OCI-LY7 (cell line): Measurements from ENCODE around the gene GPR34. TPM values are rescaled to one million over a fixed set of nuclear protein-coding genes. Genes with fewer than 3 reads are reported as not detected.

Source experiments
- BruUV-seq: library from RNA; stranded (reverse); fragments of 400-500 nt; replicated peaks from 2 replicates; lab custom pipeline; 2021; lab: Mats Ljungman, UMichigan
- CTCF ChIA-PET: fragments of 300-600 bp; sonication (Branson Sonifier 250); formaldehyde crosslinking; loops from one replicate; lab custom pipeline; 2022; ENCODE audit warnings: antibody characterized with exemption; ENCODE audit not compliant: unreplicated experiment; lab: Charles Lee
- POLR2A ChIA-PET: fragments of 300-600 bp; sonication (Branson Sonifier 250); formaldehyde crosslinking; loops from one replicate; lab custom pipeline; 2022; ENCODE audit warnings: antibody characterized with exemption; lab: Charles Lee
- DNase-seq: peaks from one replicate; pipeline ENCODE4 v3.0.0-alpha.2; 2015; ENCODE audit warnings: low spot score
- H2AFZ ChIP-seq: fragments of 200-600 bp; sonication (generic), shearing (Covaris generic); 2 replicates; pipeline ENCODE4 v1.6.1; 2014; ENCODE audit warnings: mild to moderate bottlenecking, antibody characterized with exemption, low read length, moderate library complexity
- H3K27ac ChIP-seq: fragments of 200-600 bp; sonication (generic); 2 replicates; pipeline ENCODE4 v1.5.1; 2014; ENCODE audit warnings: mixed run types, low read depth, mild to moderate bottlenecking, moderate library complexity, low read length, inconsistent platforms; ENCODE audit not compliant: poor library complexity, severe bottlenecking
- H3K36me3 ChIP-seq: fragments of 200-600 bp; sonication (generic); 2 replicates; pipeline ENCODE4 v1.6.1; 2014; ENCODE audit warnings: mild to moderate bottlenecking, antibody characterized with exemption, low read length, moderate library complexity, mixed read lengths; ENCODE audit not compliant: insufficient read depth
- H3K4me1 ChIP-seq: fragments of 200-600 bp; sonication (generic); 2 replicates; pipeline ENCODE4 v1.5.1; 2014; ENCODE audit warnings: mild to moderate bottlenecking, low read length; ENCODE audit not compliant: insufficient read depth, poor library complexity, severe bottlenecking
- H3K4me2 ChIP-seq: fragments of 200-600 bp; sonication (generic); 2 replicates; pipeline ENCODE4 v1.6.1; 2014; ENCODE audit warnings: mild to moderate bottlenecking, low read length
- H3K4me3 ChIP-seq: fragments of 200-600 bp; sonication (generic); 2 replicates; pipeline ENCODE4 v1.5.1; 2014; ENCODE audit warnings: mild to moderate bottlenecking, low read depth, low read length; ENCODE audit not compliant: poor library complexity, severe bottlenecking
- H3K79me2 ChIP-seq: fragments of 200-600 bp; sonication (generic); 2 replicates; pipeline ENCODE4 v1.6.1; 2016; ENCODE audit warnings: low read depth, mild to moderate bottlenecking, low read length, moderate library complexity, mixed read lengths; ENCODE audit not compliant: insufficient read depth
- H3K9me2 ChIP-seq: fragments of 200-600 bp; sonication (generic); 2 replicates; pipeline ENCODE4 v1.6.1; 2016; ENCODE audit warnings: mild to moderate bottlenecking, low read length, mixed read lengths; ENCODE audit not compliant: insufficient read depth
- H3K9me3 ChIP-seq: fragments of 200-600 bp; sonication (generic); 2 replicates; pipeline ENCODE4 v1.6.1; 2014; ENCODE audit warnings: mild to moderate bottlenecking, mixed run types, low read length, mixed read lengths
- H4K20me1 ChIP-seq: fragments of 200-600 bp; sonication (generic); 2 replicates; pipeline ENCODE4 v1.6.1; 2014; ENCODE audit warnings: mild to moderate bottlenecking, antibody characterized with exemption, low read length, moderate library complexity, mixed read lengths; ENCODE audit not compliant: insufficient read depth
- CTCF ChIP-seq: fragments of 200-600 bp; sonication (generic); conservative IDR thresholded peaks from 2 replicates; pipeline ENCODE4 v1.5.1; 2014; ENCODE audit warnings: mild to moderate bottlenecking, antibody characterized with exemption, low read length, moderate library complexity, mixed read lengths
- EZH2phosphoT487 ChIP-seq: fragments of 200-600 bp; sonication (generic); IDR thresholded peaks from 2 replicates; pipeline ENCODE4 v1.6.1; 2018; ENCODE audit warnings: low read depth, borderline replicate concordance, mild to moderate bottlenecking, mixed run types, antibody characterized with exemption, low read length, moderate library complexity, mixed read lengths
- intact Hi-C: fragments of 100-400 bp; cut with micrococcal nuclease; formaldehyde crosslinking; loops from one replicate; pipeline ENCODE4 v1.10.0; 2022; ENCODE audit not compliant: unreplicated experiment
- total RNA-seq, 2 experiments: library from RNA; depleted of rRNA in 1 of 2; stranded (reverse); fragments of >200 nt in 1 of 2; shearing (Covaris generic) in 1 of 2; gene quantifications; 2 replicates each; pipeline ENCODE4 v1.2.3, GENCODE V29; 2014 to 2022

Gene GPR34
- total RNA-seq, 2 experiments from 2014 or later: not detected

GRCh38 chrX:41664375-41664901 lies 24.3 kb upstream of the GPR34 start:
- H4K20me1 ChIP-seq: no peaks in the 10 kb centered on the region
- POLR2A ChIA-PET: no interaction called here
- BruUV-seq: no TSS peak
- H2AFZ ChIP-seq: no peak overlapping the region
- no peak overlapping the region for H3K4me2 ChIP-seq
- no peak overlapping the region for H3K27ac ChIP-seq
- no peak overlapping the region for H3K4me3 ChIP-seq
- H3K79me2 ChIP-seq: no peaks in the 10 kb centered on the region
- H3K36me3 ChIP-seq: 0 out of 2 replicates have a peak, but pooled peaks cover 14% of the 10 kb centered on the region
- TF ChIP-seq CTCF (no peak), EZH2phosphoT487 (no peak)
- H3K4me1 ChIP-seq: no peaks in the 10 kb centered on the region
- CTCF ChIA-PET: no interaction called here
- H3K9me3 ChIP-seq: no peaks in the 10 kb centered on the region
- no peaks in the 10 kb centered on the region for H3K9me2 ChIP-seq
- intact Hi-C loops: no loop called here
- DNase-seq: no peak

- Histone ChIP-seq H3K79me2 (no peaks in the 10 kb centered on the region), H3K4me1 (no peaks in the 10 kb centered on the region), H4K20me1 (no peaks in the 10 kb centered on the region), H3K9me3 (no peaks in the 10 kb centered on the region), H3K4me2 (no peak overlapping the region), H3K36me3 (peaks cover 14% of the 10 kb centered on the region; the same call in 1 of the 2 replicates), H3K9me2 (no peaks in the 10 kb centered on the region), H3K27ac (no peak overlapping the region), H3K4me3 (no peak overlapping the region), H2AFZ (no peak overlapping the region)
- ChIA-PET CTCF (no interaction called here), POLR2A (no interaction called here)
- intact Hi-C loops: no loop called here
- DNase-seq: no peak
- TF ChIP-seq EZH2phosphoT487 (no peak), CTCF (no peak)
- BruUV-seq: no TSS peak
Measured at GRCh38 chrX:41664908-41665307, 23.9 kb upstream of the GPR34 start.

- ChIA-PET CTCF (no interaction called here), POLR2A (no interaction called here)
- no peak overlapping the region for H3K4me2 ChIP-seq
- H3K36me3 ChIP-seq: peaks cover 13% of the 10 kb centered on the region
- intact Hi-C loops: no loop called here
- H3K4me3 ChIP-seq: no peak overlapping the region
- H3K9me2 ChIP-seq: no peaks in the 10 kb centered on the region
- no peak overlapping the region for H2AFZ ChIP-seq
- TF ChIP-seq EZH2phosphoT487 (no peak), CTCF (no peak)
- BruUV-seq: no TSS peak
- no peaks in the 10 kb centered on the region for H3K9me3 ChIP-seq
- no peaks in the 10 kb centered on the region for H3K79me2 ChIP-seq
- DNase-seq: no peak
- H3K4me1 ChIP-seq: no peaks in the 10 kb centered on the region
- no peak overlapping the region for H3K27ac ChIP-seq
- H4K20me1 ChIP-seq: no peaks in the 10 kb centered on the region
Measured at GRCh38 chrX:41665686-41666085, 23.1 kb upstream of the GPR34 start.
